ENCODE results near the gene ARHGAP45. TPM values are rescaled to one million over a fixed set of nuclear protein-coding genes. Genes with fewer than 3 reads are reported as not detected.

The ARHGAP45 gene
- polyA plus RNA-seq, 2 of the 4 experiments (the other 2 are of a cell fraction): 1.2 to 1.9 TPM

DNA sequence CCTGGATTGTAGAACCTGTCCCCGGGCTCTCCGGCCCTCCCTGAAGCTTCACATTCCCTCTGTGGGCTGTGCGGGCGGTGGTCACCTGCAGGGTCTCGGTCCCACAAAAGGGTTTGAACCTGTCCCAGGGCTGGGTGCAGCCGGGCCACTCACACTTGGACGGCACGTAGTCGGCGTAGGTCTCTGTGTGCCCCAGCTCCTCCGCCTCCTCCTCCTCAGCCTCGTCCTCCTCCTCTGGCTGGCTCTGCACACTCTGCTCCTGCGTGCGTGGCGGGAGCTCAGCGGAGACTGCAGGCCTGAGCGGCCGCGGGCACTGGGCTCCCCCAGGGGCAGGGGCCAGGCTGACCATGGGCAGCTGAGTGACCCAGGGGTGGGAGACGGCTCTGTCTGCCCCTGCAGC lies 56.4 kb downstream of the ARHGAP45 start:
- ChIA-PET POLR2A (interaction anchor here (1.0 kb wide), 1 partner anchor 32 kb away, joined by 3 read pairs; no protein-coding TSS in a partner anchor), CTCF (interaction anchor here (0.7 to 4.5 kb wide), 4 partner anchors 8 to 70 kb away, joined by 3 to 29 read pairs (median 8); no protein-coding TSS in a partner anchor)
- DNase-seq (ENCODE audit: low read depth in 1 of 2, low spot score in 1 of 2) (no peak), FAIRE-seq (no peak), ATAC-seq (peak; percentile 3 to 9; a peak in 3 of 6 replicates)
- Histone ChIP-seq H3K27ac (peak overlapping the region in 1 of 2 experiments; percentile 56; a peak in 2 of 6 replicates), H3K4me2 (no peak overlapping the region), H3K9me3 (no peaks in the 10 kb centered on the region), H3K4me1 (peaks cover 9% of the 10 kb centered on the region; the same call in 2 of the 3 replicates), H3K4me3 (no peak overlapping the region)
- TF ChIP-seq RCOR1 (IDR thresholded peaks at IDR 0.05; ENCODE audit: low read depth, low read length) (no peak), MYC (IDR thresholded peaks at IDR 0.05; ENCODE audit: borderline replicate concordance, low read length) (no peak), ZSCAN20 (CRISPR knock-in tag; IDR thresholded peaks at IDR 0.05) (no peak), POLR2A (IDR thresholded peaks at IDR 0.05; ENCODE audit: low read length) (no peak), FOSB (CRISPR knock-in tag; IDR thresholded peaks at IDR 0.05) (no peak), HDAC2 (IDR thresholded peaks at IDR 0.05) (no peak), ZC3H11A (IDR thresholded peaks at IDR 0.05) (no peak), HOXA7 (CRISPR knock-in tag; IDR thresholded peaks at IDR 0.05) (no peak), ZNF302 (CRISPR knock-in tag; IDR thresholded peaks at IDR 0.05) (no peak), ZFP36 (IDR thresholded peaks at IDR 0.05; ENCODE audit: borderline replicate concordance, partially characterized antibody) (no peak), NPAS2 (CRISPR knock-in tag; IDR thresholded peaks at IDR 0.05; ENCODE audit: borderline replicate concordance) (no peak), EHMT2 (IDR thresholded peaks at IDR 0.05; ENCODE audit: low read depth) (no peak), JUN (IDR thresholded peaks at IDR 0.05) (no peak), CBX2 (IDR thresholded peaks at IDR 0.05; ENCODE audit: borderline replicate concordance, low read depth) (no peak), SMC3 (IDR thresholded peaks at IDR 0.05) (no peak), RFX5 (IDR thresholded peaks at IDR 0.05) (no peak), MAFK (IDR thresholded peaks at IDR 0.05; ENCODE audit: partially characterized antibody) (no peak)
- TF ChIP-seq, protein P1, sequence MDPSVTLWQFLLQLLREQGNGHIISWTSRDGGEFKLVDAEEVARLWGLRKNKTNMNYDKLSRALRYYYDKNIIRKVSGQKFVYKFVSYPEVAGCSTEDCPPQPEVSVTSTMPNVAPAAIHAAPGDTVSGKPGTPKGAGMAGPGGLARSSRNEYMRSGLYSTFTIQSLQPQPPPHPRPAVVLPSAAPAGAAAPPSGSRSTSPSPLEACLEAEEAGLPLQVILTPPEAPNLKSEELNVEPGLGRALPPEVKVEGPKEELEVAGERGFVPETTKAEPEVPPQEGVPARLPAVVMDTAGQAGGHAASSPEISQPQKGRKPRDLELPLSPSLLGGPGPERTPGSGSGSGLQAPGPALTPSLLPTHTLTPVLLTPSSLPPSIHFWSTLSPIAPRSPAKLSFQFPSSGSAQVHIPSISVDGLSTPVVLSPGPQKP (IDR thresholded peaks at IDR 0.05; ENCODE audit: low read depth, low read length): no peak
- TF ChIP-seq, protein P2, sequence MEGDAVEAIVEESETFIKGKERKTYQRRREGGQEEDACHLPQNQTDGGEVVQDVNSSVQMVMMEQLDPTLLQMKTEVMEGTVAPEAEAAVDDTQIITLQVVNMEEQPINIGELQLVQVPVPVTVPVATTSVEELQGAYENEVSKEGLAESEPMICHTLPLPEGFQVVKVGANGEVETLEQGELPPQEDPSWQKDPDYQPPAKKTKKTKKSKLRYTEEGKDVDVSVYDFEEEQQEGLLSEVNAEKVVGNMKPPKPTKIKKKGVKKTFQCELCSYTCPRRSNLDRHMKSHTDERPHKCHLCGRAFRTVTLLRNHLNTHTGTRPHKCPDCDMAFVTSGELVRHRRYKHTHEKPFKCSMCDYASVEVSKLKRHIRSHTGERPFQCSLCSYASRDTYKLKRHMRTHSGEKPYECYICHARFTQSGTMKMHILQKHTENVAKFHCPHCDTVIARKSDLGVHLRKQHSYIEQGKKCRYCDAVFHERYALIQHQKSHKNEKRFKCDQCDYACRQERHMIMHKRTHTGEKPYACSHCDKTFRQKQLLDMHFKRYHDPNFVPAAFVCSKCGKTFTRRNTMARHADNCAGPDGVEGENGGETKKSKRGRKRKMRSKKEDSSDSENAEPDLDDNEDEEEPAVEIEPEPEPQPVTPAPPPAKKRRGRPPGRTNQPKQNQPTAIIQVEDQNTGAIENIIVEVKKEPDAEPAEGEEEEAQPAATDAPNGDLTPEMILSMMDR (IDR thresholded peaks at IDR 0.05): no peak
- TF ChIP-seq, protein P3, sequence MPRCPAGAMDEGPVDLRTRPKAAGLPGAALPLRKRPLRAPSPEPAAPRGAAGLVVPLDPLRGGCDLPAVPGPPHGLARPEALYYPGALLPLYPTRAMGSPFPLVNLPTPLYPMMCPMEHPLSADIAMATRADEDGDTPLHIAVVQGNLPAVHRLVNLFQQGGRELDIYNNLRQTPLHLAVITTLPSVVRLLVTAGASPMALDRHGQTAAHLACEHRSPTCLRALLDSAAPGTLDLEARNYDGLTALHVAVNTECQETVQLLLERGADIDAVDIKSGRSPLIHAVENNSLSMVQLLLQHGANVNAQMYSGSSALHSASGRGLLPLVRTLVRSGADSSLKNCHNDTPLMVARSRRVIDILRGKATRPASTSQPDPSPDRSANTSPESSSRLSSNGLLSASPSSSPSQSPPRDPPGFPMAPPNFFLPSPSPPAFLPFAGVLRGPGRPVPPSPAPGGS (IDR thresholded peaks at IDR 0.05): no peak
- 94% methylated on average over 13 of the region's 20 CpGs for WGBS (ENCODE audit: missing lambda C conversion rate)

DNA sequence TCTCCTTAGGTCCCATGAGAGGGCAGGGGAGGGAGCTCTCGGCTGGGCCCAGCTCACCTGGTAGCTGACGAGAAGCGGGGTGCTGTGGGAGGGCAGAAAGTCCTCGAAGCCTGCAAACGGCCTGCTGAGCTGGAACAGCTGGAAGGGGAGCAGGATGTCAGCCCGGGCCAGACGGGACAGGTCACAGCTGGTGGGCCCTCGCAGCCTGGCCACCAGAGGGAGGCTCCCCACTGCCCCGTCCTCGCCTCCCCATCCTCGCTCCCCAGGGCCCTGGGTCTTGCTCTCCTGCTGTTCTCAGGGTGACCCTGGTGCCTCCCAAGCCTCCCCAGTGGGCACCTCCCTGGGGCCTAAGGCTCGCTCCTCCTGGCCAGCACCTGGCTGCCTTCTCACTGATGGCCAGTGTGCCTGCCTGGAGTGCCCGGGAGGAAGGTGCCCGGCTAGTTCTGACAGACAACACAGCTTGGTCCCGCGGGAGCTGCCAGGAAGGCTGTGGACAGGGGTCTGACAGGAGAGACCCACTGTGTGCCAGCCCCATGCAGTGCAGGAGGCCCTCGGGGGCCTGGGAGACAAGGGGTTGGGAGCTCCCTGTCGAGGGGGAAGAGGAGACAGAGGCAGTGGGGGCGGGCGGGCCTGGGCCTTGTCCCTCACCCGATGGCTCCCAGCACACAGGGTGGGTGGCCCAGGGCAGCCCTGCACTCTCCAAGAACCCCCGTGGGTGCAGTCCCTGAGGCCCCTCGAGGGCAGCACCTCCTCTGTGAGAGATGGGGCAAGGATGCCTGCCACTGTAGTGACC lies 57.1 kb downstream of the ARHGAP45 start:
- no peak overlapping the region for H3K4me2 ChIP-seq
- peaks cover 9% of the 10 kb centered on the region; the same call in 2 of the 3 replicates for H3K4me1 ChIP-seq
- H3K9me3 ChIP-seq: no peaks in the 10 kb centered on the region
- no peak overlapping the region for H3K4me3 ChIP-seq
- ATAC-seq (peak; percentile 11 to 22; a peak in 4 of 6 replicates), FAIRE-seq (no peak), DNase-seq (ENCODE audit: low read depth in 1 of 2, low spot score in 1 of 2) (no peak)
- WGBS (ENCODE audit: missing lambda C conversion rate): 100% methylated on average over 1 of the region's 23 CpGs
- CTCF ChIA-PET: interaction anchor here (1.3 to 4.5 kb wide), 3 partner anchors 9 to 69 kb away, joined by 5 to 29 read pairs (median 11); no protein-coding TSS in a partner anchor
- POLR2A ChIA-PET: no interaction called here
- H3K27ac ChIP-seq: peak overlapping the region in 1 of 2 experiments; percentile 56; a peak in 3 of 6 replicates
- TF ChIP-seq RARB (CRISPR knock-in tag; IDR thresholded peaks at IDR 0.05): no peak
- TF ChIP-seq ZSCAN20 (CRISPR knock-in tag; IDR thresholded peaks at IDR 0.05): no peak
- no peak for TF ChIP-seq CHD2 (IDR thresholded peaks at IDR 0.05; ENCODE audit: low read length, partially characterized antibody)
- TF ChIP-seq, protein P3 (IDR thresholded peaks at IDR 0.05): no peak
- TF ChIP-seq CBX2 (IDR thresholded peaks at IDR 0.05; ENCODE audit: borderline replicate concordance, low read depth): no peak
- TF ChIP-seq CEBPB (IDR thresholded peaks at IDR 0.05): no peak
- no peak for TF ChIP-seq ZNF302 (CRISPR knock-in tag; IDR thresholded peaks at IDR 0.05)
- TF ChIP-seq RNF2 (IDR thresholded peaks at IDR 0.05; ENCODE audit: borderline replicate concordance, low read depth): no peak
- no peak for TF ChIP-seq POLR2AphosphoS2 (conservative IDR thresholded peaks at IDR 0.05; ENCODE audit: low read length)
- TF ChIP-seq, protein P4, sequence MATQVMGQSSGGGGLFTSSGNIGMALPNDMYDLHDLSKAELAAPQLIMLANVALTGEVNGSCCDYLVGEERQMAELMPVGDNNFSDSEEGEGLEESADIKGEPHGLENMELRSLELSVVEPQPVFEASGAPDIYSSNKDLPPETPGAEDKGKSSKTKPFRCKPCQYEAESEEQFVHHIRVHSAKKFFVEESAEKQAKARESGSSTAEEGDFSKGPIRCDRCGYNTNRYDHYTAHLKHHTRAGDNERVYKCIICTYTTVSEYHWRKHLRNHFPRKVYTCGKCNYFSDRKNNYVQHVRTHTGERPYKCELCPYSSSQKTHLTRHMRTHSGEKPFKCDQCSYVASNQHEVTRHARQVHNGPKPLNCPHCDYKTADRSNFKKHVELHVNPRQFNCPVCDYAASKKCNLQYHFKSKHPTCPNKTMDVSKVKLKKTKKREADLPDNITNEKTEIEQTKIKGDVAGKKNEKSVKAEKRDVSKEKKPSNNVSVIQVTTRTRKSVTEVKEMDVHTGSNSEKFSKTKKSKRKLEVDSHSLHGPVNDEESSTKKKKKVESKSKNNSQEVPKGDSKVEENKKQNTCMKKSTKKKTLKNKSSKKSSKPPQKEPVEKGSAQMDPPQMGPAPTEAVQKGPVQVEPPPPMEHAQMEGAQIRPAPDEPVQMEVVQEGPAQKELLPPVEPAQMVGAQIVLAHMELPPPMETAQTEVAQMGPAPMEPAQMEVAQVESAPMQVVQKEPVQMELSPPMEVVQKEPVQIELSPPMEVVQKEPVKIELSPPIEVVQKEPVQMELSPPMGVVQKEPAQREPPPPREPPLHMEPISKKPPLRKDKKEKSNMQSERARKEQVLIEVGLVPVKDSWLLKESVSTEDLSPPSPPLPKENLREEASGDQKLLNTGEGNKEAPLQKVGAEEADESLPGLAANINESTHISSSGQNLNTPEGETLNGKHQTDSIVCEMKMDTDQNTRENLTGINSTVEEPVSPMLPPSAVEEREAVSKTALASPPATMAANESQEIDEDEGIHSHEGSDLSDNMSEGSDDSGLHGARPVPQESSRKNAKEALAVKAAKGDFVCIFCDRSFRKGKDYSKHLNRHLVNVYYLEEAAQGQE (IDR thresholded peaks at IDR 0.05): no peak
- TF ChIP-seq ZFP36 (IDR thresholded peaks at IDR 0.05; ENCODE audit: borderline replicate concordance, partially characterized antibody): no peak
- no peak for TF ChIP-seq TP53 (CRISPR knock-in tag; IDR thresholded peaks at IDR 0.05)
- TF ChIP-seq RFX5 (IDR thresholded peaks at IDR 0.05): no peak

Measured in A549 (cell line).